GM12878 (cell line): Measurements from ENCODE around the gene GALC. TPM values are rescaled to one million over a fixed set of nuclear protein-coding genes. Genes with fewer than 3 reads are reported as not detected.

ENCODE experiments used
- polyA plus RNA-seq, 11 experiments: library from polyadenylated mRNA; depleted of rRNA in 4 of 11; unstranded in 6 of 11; stranded (reverse) in 5 of 11; fragments of >200 nt; fragmentation: Nextera tagmentation in 4 of 11; fragmentation: Illumina TruSeq in 1 of 11; extraction: Ambion mirVana in 4 of 11; extraction: Trizol in 1 of 11; gene quantifications; 1 replicate in 1 of 11; 2 replicates in 10 of 11; pipeline versions ENCODE4 v1.2.1 to v1.2.3, GENCODE V29; 2011 to 2016; ENCODE audit warnings: inconsistent platforms in 2 of 11, missing spikeins in 2 of 11, low read depth in 1 of 11
- small RNA-seq: library from RNA; depleted of rRNA; stranded (forward); fragments of <200 nt; gene quantifications from one replicate; pipeline ENCODE3, GENCODE V24; 2014
- total RNA-seq, 4 experiments: library from RNA; depleted of rRNA in 3 of 4; stranded (reverse); fragments of >200 nt in 3 of 4; fragmentation: Illumina TruSeq in 1 of 4; extraction: Trizol in 1 of 4; gene quantifications; 2 replicates each; pipeline versions ENCODE4 v1.2.1 to v1.2.3, GENCODE V29; 2013 to 2021

Gene GALC
- total and polyA plus RNA-seq, 10 of the 15 experiments (the other 5 are each of a cell fraction or from before 2014, with no cell fraction given): 1.3 to 14.0 (median 4.5) TPM

Small RNA genes within 50 kb of the gene (small RNA-seq; reads per million reads assigned to genes)
- not detected for gene RNU6-835P

Other genes starting within 250 kb of the GALC start
- 11.5 and 14.0 TPM in 2 replicates for gene GPR65, start 12.0 kb upstream of the GALC start, total RNA-seq (2014; rRNA removed)
- 11.6 and 12.7 TPM in 2 replicates for gene GPR65, start 12.0 kb upstream of the GALC start, total RNA-seq (2014; rRNA removed; fragmentation: Illumina TruSeq; extraction: Trizol)
- 7.3 and 8.2 TPM in 2 replicates for gene GPR65, start 12.0 kb upstream of the GALC start, total RNA-seq (2021)
- 14.7 and 25.1 TPM in 2 replicates for gene GPR65, start 12.0 kb upstream of the GALC start, polyA plus RNA-seq (2011; rRNA removed)
- gene GPR65, start 12.0 kb upstream of the GALC start, polyA plus RNA-seq (2014; fragmentation: Illumina TruSeq; extraction: Trizol): 9.3 and 12.2 TPM in 2 replicates
- 10 to 100 TPM in 1 of 2 experiments, 1 to 10 TPM in 1; 9.4 to 12.1 TPM for gene GPR65, start 12.0 kb upstream of the GALC start, polyA plus RNA-seq (2014; fragmentation: Nextera tagmentation; extraction: Ambion mirVana)
- 3.7 and 4.4 TPM in 2 replicates for gene GPR65, start 12.0 kb upstream of the GALC start, polyA plus RNA-seq (2014; rRNA removed)
- 1 to 10 TPM; 6.6 to 7.9 TPM for gene GPR65, start 12.0 kb upstream of the GALC start, polyA plus RNA-seq (2016; fragmentation: Nextera tagmentation; extraction: Ambion mirVana)